Erythroblast (primary cell): ENCODE measurements around the gene TRIM60.

Experiments
- GATA1 ChIP-seq: IDR thresholded peaks from 2 replicates; pipeline ENCODE4 v1.6.1; 2011; ENCODE audit warnings: low read depth, mild to moderate bottlenecking, control low read depth, low read length, moderate library complexity
- POLR2A ChIP-seq: IDR thresholded peaks from 2 replicates; pipeline ENCODE4 v1.6.1; 2011; ENCODE audit warnings: mild to moderate bottlenecking, low read length

GRCh38 chr4:165070560-165070959 is 38.8 kb downstream of the TRIM60 start:
- TF ChIP-seq POLR2A (no peak), GATA1 (no peak)
